Neutrophil (primary cell): ENCODE results near the gene SLC2A6.

Experiments
- H3K27ac ChIP-seq: fragments of 200-600 bp; sonication (generic); 2 replicates; pipeline ENCODE4 v1.5.1; 2016; ENCODE audit warnings: mild to moderate bottlenecking, moderate library complexity
- H3K27me3 ChIP-seq: fragments of 200-600 bp; sonication (generic); 2 replicates; pipeline ENCODE4 v1.6.0; 2016; ENCODE audit warnings: mild to moderate bottlenecking
- H3K36me3 ChIP-seq: fragments of 200-600 bp; sonication (generic); 2 replicates; pipeline ENCODE4 v1.5.1; 2017
- H3K4me1 ChIP-seq, 2 experiments: fragments of 200-600 bp in 1 of 2; sonication (generic) in 1 of 2; 1 replicate in 1 of 2; 2 replicates in 1 of 2; pipeline versions ENCODE4 v1.5.1 to v1.6.1; 2013 to 2016; ENCODE audit warnings: low read depth in 1 of 2, low read length in 1 of 2, mild to moderate bottlenecking in 1 of 2, moderate library complexity in 1 of 2; ENCODE audit not compliant: control insufficient read depth in 1 of 2, insufficient read depth in 1 of 2
- H3K4me3 ChIP-seq, 2 experiments: fragments of 200-600 bp in 1 of 2; sonication (generic) in 1 of 2; 1 replicate in 1 of 2; 2 replicates in 1 of 2; pipeline ENCODE4 v1.5.1; 2013 to 2016; ENCODE audit warnings: low read depth in 1 of 2, low read length in 1 of 2, mild to moderate bottlenecking in 1 of 2, moderate library complexity in 1 of 2
- H3K9me3 ChIP-seq: fragments of 200-600 bp; sonication (generic); 2 replicates; pipeline ENCODE4 v1.5.1; 2016
- CTCF ChIP-seq: fragments of 200-600 bp; sonication (generic); IDR thresholded peaks from 2 replicates; pipeline ENCODE4 v1.5.1; 2016; ENCODE audit warnings: antibody characterized with exemption

SLC2A6 gene

GRCh38 chr9:133443248-133443647 lies 35.7 kb downstream of the SLC2A6 start:
- no peaks in the 10 kb centered on the region for H3K27me3 ChIP-seq
- no peaks in the 10 kb centered on the region for H3K9me3 ChIP-seq
- H3K4me1 ChIP-seq = no peaks in the 10 kb centered on the region
- no peaks in the 10 kb centered on the region for H3K36me3 ChIP-seq
- no peak overlapping the region for H3K27ac ChIP-seq
- no peak for TF ChIP-seq CTCF
- H3K4me3 ChIP-seq = no peak overlapping the region

- Histone ChIP-seq H3K36me3 (no peaks in the 10 kb centered on the region), H3K4me1 (no peaks in the 10 kb centered on the region), H3K27ac (no peak overlapping the region), H3K9me3 (no peaks in the 10 kb centered on the region), H3K4me3 (no peak overlapping the region), H3K27me3 (no peaks in the 10 kb centered on the region)
- TF ChIP-seq CTCF = no peak
These were observed 37.3 kb downstream of the SLC2A6 start for GRCh38 chr9:133441571-133441970.

- H3K9me3 ChIP-seq = no peaks in the 10 kb centered on the region
- no peaks in the 10 kb centered on the region for H3K27me3 ChIP-seq
- no peaks in the 10 kb centered on the region for H3K4me1 ChIP-seq
- no peaks in the 10 kb centered on the region for H3K36me3 ChIP-seq
- no peak for TF ChIP-seq CTCF
- H3K4me3 ChIP-seq = no peak overlapping the region
- no peak overlapping the region for H3K27ac ChIP-seq
These were observed 38.0 kb downstream of the SLC2A6 start for GRCh38 chr9:133440874-133441273.

GRCh38 chr9:133439337-133439736 lies 39.6 kb downstream of the SLC2A6 start:
- TF ChIP-seq CTCF = no peak
- Histone ChIP-seq H3K4me1 (no peaks in the 10 kb centered on the region), H3K4me3 (no peak overlapping the region), H3K9me3 (no peaks in the 10 kb centered on the region), H3K27me3 (no peaks in the 10 kb centered on the region), H3K36me3 (no peaks in the 10 kb centered on the region), H3K27ac (no peak overlapping the region)

- Histone ChIP-seq H3K9me3 (no peaks in the 10 kb centered on the region), H3K4me3 (no peak overlapping the region), H3K36me3 (no peaks in the 10 kb centered on the region), H3K27me3 (no peaks in the 10 kb centered on the region), H3K27ac (no peak overlapping the region), H3K4me1 (no peaks in the 10 kb centered on the region)
- no peak for TF ChIP-seq CTCF
These were observed 41.0 kb downstream of the SLC2A6 start for GRCh38 chr9:133437753-133438531.
